ENCODE results near the gene AGBL5. TPM values are rescaled to one million over a fixed set of nuclear protein-coding genes. Genes with fewer than 3 reads are reported as not detected.
"Not testable (repeated sequence)": the region's sequence is repeated elsewhere in the genome, so short reads cannot be mapped to it uniquely, and the experiment has no call there.

Gene AGBL5
- total RNA-seq, 2 donors from 2014 or later = 14.1 to 21.6 TPM

DNA sequence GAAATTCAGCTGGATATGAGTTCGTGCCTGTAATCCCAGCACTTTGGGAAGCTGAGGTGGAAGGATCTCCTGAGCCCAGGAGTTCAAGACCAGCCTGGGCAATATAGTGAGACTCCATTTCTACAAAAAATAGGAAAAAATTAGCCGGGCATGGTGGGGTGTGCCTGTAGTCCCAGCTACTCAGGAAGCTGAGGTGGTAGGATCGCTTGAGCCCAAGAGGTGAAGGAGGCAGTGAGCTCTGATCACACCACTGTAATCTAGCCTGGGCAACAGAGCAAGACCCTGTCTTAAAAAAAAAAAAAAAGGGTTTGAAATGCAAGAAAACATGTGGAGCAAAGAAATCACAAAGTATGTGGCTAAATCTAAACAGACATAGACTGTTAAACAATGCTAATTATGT is 57.6 kb downstream of the AGBL5 start:
- H3K36me3 Mint-ChIP-seq = no peaks in the 10 kb centered on the region
- no peak for DNase-seq (ENCODE audit: low spot score in 2 of 2)
- no peak overlapping the region for H3K27ac Mint-ChIP-seq
- H3K9me3 Mint-ChIP-seq = no peaks in the 10 kb centered on the region
- no peak for ATAC-seq

GRCh38 chr2:27110603-27111352 is 59.3 kb downstream of the AGBL5 start:
- ATAC-seq; H3K9me3 Mint-ChIP-seq; DNase-seq (ENCODE audit: low spot score in 2 of 2); H3K27ac Mint-ChIP-seq; H3K36me3 Mint-ChIP-seq: not testable (repeated sequence)

- H3K27ac Mint-ChIP-seq; H3K9me3 Mint-ChIP-seq; H3K36me3 Mint-ChIP-seq; DNase-seq (ENCODE audit: low spot score in 2 of 2); ATAC-seq: not testable (repeated sequence)
Measured at GRCh38 chr2:27111392-27112078, 60.1 kb downstream of the AGBL5 start.

GRCh38 chr2:27115519-27115918 is 64.1 kb downstream of the AGBL5 start:
- no peak overlapping the region for H3K27ac Mint-ChIP-seq
- peaks cover 6% of the 10 kb centered on the region in 2 donors for H3K36me3 Mint-ChIP-seq
- ATAC-seq = no peak
- no peaks in the 10 kb centered on the region for H3K9me3 Mint-ChIP-seq
- DNase-seq (ENCODE audit: low spot score in 2 of 2) = no peak

DNA sequence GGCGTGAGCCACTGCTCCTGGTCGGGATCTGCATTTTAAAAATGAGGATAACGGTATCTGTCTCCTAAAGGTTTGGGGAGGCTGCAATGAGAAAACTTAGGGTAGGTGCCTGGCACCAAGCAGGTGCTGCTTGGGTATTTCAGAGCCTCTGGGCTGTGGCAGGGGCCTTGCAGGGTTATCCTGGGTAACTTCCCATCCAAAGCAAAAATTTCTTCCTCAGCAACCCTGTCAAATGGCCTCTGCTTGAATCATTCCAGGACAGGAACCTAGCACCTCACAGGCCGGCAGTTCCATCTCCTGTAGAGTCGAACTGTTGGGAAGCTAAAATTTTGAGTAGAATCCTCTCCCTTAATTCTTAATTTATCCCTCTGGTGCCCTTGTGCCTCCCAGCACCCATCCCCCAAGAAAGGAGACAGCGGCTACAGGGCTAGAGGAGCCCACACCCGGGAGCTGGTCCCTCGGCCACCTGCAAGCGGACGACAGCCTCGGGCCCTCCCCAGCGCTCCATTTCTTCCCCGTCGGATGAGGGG is 66.6 kb downstream of the AGBL5 start:
- H3K9me3 Mint-ChIP-seq = no peaks in the 10 kb centered on the region
- no peak for DNase-seq (ENCODE audit: low spot score in 2 of 2)
- peaks cover 6% of the 10 kb centered on the region in 2 donors for H3K36me3 Mint-ChIP-seq
- H3K27ac Mint-ChIP-seq = no peak overlapping the region
- ATAC-seq = no peak

- H3K36me3 Mint-ChIP-seq = peaks cover 6% of the 10 kb centered on the region in 2 donors
- H3K27ac Mint-ChIP-seq = no peak within 1 kb of the TSS
- DNase-seq (ENCODE audit: low spot score in 2 of 2) (peak in 1 of 2 donors; percentile 19), ATAC-seq (peak in 1 of 2 donors; percentile 47)
- no peaks in the 10 kb centered on the region for H3K9me3 Mint-ChIP-seq
Measured at GRCh38 chr2:27118525-27119329, 67.3 kb downstream of the AGBL5 start, which contains the start of gene CGREF1. Gene CGREF1, minus strand, starts transcription at chr2:27119128. Its CDS starts 14,762 bp downstream, at chr2:27104366.

GRCh38 chr2:27119330-27119670 is 67.8 kb downstream of the AGBL5 start:
- DNase-seq (ENCODE audit: low spot score in 2 of 2); ATAC-seq; H3K9me3 Mint-ChIP-seq; H3K27ac Mint-ChIP-seq; H3K36me3 Mint-ChIP-seq: not testable (repeated sequence)

Other genes with a start within 250 kb of the AGBL5 start
- gene DPYSL5, start 203.5 kb upstream of the AGBL5 start, total RNA-seq = not detected
- gene MAPRE3, start 81.0 kb upstream of the AGBL5 start, total RNA-seq = 1 to 10 TPM; 4.0 to 4.2 TPM
- gene TMEM214, start 18.7 kb upstream of the AGBL5 start, total RNA-seq = 10 to 100 TPM; 54.3 to 68.0 TPM
- gene OST4, start 20.0 kb downstream of the AGBL5 start, total RNA-seq = 100 to 1,000 TPM; 263 to 344 TPM
- under 1 TPM; 0.52 to 0.78 TPM for gene EMILIN1, start 26.9 kb downstream of the AGBL5 start, total RNA-seq
- 10 to 100 TPM; 10.6 to 16.3 TPM for gene KHK, start 35.1 kb downstream of the AGBL5 start, total RNA-seq
- gene CGREF1, start 67.5 kb downstream of the AGBL5 start, total RNA-seq = 10 to 100 TPM in 1 of 2 donors, under 1 TPM in 1; 0.50 to 15.8 TPM
- under 1 TPM; 0.43 to 0.56 TPM for gene ABHD1, start 72.1 kb downstream of the AGBL5 start, total RNA-seq
- gene PREB, start 83.0 kb downstream of the AGBL5 start, total RNA-seq = 10 to 100 TPM; 49.8 to 52.9 TPM
- not detected for gene PRR30, start 87.7 kb downstream of the AGBL5 start, total RNA-seq
- under 1 TPM in 1 of 2 donors, not detected in 1; 0.07 TPM for gene TCF23, start 97.3 kb downstream of the AGBL5 start, total RNA-seq
- gene ATRAID, start 160.4 kb downstream of the AGBL5 start, total RNA-seq = 10 to 100 TPM; 58.8 to 59.1 TPM
- 10 to 100 TPM; 40.7 to 42.0 TPM for gene SLC5A6, start 160.6 kb downstream of the AGBL5 start, total RNA-seq
- 10 to 100 TPM; 85.2 to 86.3 TPM for gene CAD, start 165.7 kb downstream of the AGBL5 start, total RNA-seq
- under 1 TPM; 0.68 to 0.88 TPM for gene SLC30A3, start 211.4 kb downstream of the AGBL5 start, total RNA-seq
- not detected for gene DNAJC5G, start 223.8 kb downstream of the AGBL5 start, total RNA-seq
- gene TRIM54, start 230.8 kb downstream of the AGBL5 start, total RNA-seq = not detected